Glomerular endothelial cell (primary cell): ENCODE results near the gene IQCE. TPM values are rescaled to one million over a fixed set of nuclear protein-coding genes. Genes with fewer than 3 reads are reported as not detected.
"Not testable (repeated sequence)": the region's sequence is repeated elsewhere in the genome, so short reads cannot be mapped to it uniquely, and the experiment has no call there.

Experiments used
- DNase-seq: peaks from one replicate; pipeline ENCODE4 v3.0.0-alpha.2; 2011; ENCODE audit warnings: low read depth, low spot score; ENCODE audit errors: extremely low read depth
- total RNA-seq: library from RNA; depleted of rRNA; stranded (reverse); fragments of >200 nt; gene quantifications from 2 replicates; pipeline ENCODE4 v1.2.3, GENCODE V29; 2015

IQCE gene
- total RNA-seq, 1 donor from 2014 or later: 12.7 TPM

DNA sequence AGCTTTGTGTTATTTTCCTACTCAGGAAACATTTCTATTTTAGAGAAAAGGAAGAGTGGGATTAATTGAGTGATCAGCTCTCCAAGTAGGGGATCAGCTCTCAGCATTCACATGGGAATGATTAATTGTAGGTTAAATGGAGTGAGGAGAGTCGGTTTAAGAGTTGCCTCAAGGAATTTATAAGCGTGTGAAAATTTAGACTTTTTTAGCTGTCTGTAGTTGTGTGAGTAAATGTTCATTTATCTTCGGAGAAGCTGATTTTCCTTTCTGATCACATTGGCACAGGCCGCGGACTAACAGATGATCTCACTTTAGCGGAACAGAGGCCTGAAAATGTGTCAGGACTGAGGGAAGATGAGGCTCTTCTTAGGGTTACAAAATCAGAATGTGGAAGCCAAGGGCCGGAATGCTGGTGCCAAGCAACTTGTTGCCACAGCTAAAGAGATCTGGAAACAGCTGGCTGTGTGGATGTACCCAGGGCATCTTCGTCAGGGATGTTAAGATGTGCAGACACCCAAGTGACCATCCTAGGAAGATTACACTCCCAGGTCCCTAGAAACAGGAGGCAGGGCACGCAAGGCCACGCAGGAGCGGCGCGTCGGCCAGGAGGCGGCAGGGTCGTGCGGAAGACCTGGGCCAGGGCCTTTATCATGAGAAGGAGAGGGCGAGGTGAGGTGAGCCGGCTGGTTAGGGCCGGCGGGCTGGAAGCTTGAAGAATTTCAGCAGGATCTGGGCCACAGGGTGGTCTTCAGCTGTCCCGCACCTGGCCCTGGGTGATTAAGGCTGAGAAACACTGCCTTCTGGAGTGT lies 37.9 kb downstream of the IQCE start:
- no peak for DNase-seq

DNA sequence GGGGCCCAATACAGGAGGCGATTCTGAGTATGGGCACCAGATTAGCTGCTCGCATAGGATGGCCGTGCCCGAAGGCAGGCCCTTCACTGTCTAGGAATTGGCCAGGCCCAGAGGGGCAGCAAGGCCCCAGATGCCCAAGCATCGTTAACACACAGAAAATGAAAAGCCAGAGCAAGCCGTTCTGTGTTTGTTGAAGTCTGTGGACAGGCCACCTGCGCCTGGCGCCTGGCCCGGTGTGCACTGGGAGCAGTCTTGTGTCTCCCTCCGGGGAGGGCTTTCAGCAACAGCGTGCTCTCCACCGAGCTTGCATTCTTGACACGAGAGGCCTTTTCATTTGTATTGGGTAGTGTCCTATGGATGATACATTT lies 38.5 kb downstream of the IQCE start:
- no peak for DNase-seq

DNA sequence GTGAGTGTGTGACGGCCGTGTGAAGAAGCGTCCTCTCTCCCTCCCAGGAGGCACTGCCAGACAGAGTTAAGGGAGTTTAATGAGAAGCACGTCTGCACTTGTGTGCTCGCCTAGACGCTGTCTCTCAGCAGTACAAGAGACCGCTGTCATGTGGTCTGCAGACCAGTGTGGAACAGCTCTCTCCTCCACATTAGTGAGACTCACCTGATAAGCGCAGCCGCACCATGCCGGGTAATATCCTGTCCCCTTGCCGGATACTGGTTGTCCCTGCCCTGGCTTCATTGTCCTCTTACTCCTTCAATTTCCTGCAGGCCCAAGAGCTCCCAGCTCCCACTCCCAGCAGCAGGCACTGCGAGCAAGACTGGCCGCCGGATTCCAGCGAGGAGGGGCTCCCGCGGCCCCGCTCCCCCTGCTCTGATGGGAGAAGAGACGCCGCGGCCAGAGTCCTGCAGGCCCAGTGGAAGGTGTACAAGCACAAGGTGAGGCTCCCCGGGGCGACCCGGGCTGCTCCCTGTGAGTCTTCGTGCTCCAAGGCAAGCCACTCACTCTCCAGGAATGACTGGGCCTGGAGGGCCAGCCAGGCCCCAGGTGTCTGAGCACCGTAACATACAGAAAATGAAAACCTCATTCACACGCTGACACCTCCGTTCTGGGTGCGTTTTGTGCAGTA lies 39.5 kb downstream of the IQCE start:
- no peak for DNase-seq

DNA sequence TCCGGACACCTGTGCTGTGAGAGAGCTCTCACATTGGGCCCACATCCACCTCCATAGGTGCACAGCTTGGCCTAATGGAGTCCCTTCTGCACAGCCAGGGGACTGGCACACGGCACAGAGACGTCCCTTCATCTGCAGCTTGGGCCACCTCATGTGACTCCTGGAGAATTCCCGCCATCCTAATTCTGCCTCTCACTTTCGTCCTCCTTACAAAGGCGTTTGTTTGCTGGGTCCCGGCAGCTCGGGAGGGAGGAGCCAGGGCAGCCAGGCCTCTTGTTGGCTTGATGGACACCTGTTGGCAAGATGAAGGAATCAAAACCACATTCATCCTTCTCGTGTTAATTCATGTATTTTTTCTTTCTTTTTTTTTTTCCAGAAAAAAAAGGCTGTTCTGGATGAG lies 42.3 kb downstream of the IQCE start:
- no peak for DNase-seq

DNA sequence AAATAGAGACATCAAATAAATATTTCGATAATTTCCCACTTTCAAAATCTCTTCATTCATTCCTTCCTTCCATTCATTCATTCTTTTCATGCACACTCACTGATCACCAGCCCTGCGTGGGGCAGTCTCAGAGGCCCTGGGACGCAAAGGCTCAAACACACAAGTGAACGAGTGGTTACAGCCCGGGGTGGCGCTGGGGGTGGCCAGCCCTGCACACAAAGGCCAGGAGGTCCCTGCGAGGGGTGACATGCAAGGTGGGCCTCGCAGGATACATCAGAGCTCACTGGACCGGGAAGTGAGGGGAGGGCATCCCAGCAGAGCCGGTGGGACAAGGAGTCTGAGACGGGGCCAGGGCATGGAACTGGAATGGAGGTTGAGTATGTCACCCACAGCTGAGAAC lies 43.1 kb downstream of the IQCE start:
- DNase-seq: no peak

DNA sequence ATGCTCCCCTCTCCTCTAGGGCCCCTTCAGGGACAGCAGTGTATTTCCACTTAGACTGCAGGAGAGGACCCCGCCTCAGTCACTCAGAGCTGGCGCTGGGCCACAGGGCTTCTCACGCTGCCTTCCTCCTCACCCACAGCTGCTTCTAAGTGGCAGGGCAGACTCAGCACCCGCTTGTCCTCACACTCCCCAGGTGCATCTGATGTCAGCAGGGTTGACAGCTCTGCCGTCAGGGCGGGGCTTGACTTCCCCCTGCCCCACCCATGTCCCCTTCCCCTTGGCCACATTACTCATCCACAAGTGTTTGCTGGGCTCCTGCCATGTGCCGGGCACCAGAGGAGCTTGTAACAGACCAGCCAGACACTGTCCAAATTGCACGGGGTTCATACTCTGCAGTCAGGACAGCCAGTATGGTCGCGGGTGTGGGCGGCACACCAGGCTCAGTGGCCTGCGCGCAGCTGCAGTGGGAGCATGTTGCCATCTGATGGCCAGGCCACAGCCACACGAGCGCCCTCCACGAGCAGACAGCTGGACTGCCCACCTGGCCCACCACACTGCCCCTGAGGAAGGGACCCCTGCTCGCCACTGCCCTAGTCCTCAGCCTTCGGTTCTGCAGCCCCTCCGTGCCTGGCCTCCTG lies 43.7 kb downstream of the IQCE start:
- no peak for DNase-seq

DNA sequence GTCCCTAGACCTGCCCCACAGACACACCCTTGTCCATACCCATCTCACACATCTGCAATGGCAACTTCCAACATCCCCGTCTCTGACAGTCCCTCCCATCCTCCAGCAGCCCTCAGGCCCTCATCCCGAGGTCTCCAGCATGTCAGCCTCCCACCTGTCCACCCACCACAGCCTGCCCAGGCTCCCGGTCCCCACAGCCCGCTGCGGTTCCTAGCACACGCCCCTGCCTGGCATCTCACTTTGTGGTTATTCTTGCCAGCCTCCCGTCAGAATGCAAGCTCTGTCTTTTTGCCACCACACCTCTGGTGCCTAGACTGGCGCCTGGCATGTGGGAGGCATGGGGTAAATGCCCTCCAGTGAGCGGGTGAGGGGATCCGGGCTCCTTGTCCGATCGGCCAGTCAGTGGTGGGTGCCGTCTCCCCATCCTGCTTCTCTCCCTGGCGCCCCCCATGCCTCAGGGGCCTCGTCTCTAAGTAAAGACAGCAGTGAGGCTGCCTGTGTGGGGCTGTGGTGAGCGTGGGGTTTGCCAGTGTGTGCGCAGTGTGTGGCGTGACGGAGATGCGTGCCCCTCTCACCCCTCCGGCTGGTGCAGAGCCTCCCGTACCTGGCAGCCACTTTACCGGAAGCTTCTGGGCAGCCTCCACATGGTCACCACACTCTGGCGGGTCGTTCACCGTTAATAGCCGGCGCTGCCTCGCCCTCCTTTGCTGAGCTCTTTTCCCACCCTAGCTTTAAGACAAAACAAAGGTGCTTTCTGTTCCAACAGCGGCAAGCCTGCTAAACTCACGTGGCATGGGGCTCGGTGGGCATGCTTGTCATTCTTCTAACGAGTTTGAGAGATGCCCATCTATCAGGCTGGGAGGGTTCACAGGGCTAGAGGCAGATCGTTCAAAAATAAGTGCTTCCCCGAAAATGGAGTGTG lies 44.5 kb downstream of the IQCE start:
- no peak for DNase-seq

DNA sequence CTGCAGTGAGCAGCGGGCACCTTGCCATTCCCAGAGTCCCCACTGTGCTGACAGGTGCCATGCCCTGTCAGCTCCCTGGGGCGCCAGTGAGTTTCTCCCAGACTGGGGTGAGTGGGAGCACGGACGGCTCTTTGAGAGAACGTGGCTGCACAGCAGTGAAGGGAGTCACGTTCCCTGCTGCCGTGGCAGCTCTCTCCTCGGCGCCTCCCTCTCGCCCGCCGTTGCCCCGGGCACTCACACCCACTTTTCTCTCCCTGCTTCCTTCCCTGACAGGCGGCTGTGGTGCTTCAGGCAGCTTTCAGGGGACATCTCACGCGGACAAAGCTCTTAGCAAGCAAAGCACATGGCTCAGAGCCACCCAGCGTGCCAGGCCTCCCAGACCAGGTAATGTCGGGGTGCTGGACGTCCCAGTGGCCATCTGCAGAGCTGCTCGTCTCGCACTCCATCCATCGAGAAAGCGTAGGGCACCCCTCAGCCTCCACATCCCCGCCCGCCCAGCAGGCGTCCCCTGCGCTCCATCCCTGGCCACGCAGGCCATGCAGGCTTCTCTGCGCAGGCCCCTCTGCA lies 45.9 kb downstream of the IQCE start:
- no peak for DNase-seq

DNA sequence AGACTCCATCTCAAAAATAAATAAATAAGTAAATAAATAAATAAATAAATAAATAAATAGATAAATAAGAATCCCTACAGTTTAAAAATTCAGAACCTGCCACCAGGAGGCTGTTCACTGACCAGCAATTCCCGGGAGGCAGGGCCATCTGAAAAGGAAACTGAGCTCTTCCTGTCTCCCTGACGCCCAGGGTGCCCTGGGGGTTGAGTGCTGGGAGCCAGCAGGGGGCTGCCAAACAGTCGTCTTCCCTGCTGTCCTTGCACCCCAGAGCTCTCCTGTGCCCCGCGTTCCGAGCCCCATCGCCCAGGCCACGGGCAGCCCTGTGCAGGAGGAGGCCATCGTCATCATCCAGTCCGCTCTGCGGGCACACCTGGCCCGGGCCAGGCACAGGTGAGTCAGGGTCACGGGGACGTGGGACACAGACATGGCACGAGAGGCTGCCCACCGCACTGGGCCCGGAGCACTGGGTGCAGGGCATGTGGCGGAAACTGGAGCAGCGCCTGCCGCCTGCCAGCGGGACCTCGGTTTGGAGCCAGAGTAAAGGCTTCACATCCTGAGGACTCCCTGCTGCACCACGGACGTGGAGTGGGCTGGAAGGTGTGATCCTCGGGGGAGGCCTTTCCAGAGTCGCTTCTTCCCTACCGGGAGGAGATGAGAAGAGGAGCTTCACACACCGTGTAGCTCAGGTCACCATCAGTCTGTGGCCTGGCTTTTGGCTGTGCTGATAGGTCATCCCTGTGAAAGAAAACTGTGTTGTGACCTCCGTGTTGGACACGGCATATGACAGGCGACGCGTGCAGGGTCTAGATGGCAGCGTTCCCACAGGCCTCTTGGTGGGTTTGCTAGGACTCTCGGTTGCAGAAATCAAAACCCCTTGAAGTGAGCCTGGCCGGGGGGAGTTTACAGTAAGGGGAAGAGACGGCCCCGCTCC lies 47.1 kb downstream of the IQCE start:
- no peak for DNase-seq

DNA sequence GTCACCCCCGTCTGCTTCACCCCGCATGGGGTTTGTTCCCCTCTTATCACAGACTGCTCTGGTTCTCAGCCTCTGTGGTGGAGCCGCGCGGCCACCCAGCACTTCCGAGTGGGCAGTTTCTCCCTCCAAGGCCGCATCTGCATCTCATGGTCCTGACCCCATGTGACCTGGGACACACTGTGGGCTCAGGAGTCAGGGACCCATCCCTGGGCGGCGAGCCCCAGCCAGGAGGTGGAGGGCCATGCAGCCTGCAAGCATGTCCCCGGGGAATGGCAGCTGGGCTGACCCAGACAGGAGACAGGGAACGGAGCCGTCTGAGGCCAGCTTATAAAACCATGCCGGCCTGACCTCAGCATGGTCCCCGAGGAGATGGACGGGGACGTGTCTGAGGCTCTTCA lies 47.8 kb downstream of the IQCE start:
- no peak for DNase-seq

DNA sequence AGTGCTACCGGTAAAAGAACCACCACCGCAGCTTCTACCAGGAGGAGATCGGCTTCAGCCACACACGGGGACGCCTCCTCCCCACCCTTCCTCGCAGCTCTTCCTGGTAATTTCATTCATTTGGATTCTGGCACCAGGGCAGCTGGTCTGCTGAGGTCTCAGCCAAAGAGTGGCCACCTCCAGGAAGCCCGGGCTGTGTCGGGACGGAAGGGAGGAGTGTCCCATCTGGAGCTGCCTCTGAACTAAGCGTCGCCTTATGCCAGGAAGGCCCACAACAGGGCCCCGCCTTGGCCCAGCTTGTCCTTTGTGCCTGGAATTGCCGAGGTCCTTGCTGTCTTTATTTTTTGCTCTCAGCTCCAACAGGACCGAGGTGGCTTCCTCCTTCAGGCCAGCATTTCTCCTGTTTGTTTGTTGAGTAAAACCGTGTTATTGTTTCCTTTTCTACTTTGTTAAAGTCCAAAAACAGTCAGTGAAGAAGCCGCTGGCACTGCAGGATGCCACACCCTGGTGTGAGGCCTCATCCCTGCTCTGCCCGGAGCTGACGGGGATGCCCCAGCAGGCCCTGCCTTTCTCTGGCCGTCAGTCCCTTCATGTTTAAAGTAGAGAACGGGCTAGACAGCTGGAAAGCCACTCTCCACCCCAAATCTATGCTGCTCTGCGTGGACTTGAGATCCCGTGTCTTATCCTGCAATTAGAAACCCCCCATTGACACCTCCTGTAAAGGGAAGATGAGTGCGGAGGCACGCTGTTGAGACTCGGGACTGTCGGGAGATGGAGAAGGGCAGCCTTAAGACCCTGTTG lies 48.5 kb downstream of the IQCE start:
- no peak for DNase-seq

DNA sequence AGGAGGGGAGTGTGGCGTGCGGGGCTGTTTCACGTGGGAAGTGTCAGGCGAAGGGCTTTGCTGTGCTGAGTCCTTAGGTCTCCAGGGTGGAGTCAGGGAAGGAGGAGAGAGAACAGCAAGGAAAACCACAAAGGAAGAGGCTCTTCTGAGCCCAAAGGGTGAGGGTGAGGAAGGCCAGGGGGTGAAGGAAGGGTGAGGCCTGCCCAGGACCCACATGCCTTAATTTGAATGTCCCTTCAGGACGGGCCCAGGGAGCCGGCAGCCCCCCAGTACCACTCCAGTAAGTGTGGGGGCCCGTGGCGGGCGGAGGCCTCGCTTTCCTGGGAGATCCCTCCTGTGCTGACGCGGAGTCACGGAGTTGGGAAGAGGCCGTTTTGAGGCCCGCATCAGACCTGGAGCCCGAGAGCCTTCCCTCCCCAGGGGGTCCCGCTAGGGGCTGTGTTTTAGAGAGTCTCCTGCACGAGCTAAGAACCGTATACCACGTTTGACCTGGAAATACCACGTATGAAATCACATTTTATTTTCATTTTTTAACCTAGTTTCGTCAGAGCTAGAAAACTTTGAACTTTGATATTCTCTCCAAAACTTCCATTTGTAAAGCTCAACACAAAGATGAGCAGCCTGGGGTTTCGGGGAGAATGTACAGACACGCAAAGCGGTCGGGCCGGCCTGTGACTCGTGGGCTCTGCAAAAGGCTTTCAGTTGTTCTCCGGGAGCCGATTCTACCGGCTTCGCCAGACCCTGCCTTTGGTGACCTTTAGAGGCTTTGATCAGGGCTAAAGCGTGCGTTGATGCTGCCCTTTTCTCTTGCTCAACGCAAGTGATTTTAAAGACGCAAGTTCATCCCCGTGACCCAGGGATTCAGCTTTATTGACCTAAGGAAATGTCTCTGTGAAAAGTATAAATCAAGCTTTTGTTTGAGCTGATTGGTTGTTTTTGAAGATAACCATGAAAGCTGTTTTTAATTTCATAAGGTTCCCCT lies 49.4 kb downstream of the IQCE start:
- no peak for DNase-seq

DNA sequence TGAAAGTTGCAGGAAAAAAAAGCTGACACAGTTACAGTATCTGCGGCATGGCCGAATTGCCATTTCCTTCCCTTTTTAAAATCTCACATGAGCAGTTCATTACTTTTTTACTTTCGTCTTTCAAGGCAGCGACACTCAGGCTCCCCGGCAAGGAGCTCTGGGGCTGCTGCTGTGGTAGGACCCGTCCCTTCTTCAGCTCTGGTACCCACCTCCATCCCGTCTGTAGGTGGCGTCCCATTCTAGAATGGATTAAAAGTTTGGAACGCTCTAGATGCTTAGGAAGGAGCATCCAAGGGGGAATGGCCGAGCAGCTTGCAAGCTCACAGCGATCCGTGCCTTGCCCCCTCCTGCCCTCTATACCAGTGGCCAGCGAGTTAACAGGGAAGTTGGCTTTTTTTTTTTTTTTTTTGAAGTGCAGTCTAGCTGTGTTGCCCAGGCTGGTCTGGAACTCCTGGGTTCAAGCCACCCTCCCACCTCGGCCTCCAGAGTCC lies 50.2 kb downstream of the IQCE start:
- no peak for DNase-seq

DNA sequence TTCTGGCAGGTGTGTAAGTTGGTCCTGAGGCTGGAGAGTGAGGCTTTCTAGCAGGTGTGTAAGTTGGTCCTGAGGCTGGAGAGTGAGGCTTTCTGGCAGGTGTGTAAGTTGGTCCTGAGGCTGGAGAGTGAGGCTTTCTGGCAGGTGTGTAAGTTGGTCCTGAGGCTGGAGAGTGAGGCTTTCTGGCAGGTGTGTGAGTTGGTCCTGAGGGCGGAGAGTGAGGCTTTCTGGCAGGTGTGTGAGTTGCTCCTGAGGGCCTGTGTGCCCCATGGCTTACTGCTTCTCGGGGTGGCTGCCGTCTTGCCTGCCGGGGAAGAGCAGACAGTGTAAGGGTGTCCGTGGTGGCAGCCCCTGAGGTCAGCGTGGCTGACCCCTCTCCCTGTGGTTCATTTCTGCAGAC lies 50.9 kb downstream of the IQCE start:
- not testable (repeated sequence) for DNase-seq

DNA sequence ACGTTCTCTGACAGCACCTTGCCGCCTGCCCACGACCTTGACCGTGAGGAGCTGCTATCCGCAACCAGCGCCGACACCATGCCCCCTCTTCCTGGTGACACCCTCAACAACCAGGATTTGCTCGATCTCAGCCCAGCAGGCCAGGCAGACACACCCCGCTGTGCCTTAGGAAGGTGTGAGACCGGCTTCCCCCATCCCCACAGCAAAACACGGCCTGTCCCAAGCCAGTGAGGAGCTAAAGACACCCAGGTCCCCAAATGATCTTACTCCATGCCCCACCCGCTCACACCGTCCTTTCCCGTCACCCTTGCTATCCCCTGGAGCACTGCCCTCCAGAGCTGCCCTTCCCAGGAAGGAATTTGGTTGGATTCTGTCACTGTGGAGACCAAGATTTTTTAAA lies 51.7 kb downstream of the IQCE start:
- DNase-seq: no peak

DNA sequence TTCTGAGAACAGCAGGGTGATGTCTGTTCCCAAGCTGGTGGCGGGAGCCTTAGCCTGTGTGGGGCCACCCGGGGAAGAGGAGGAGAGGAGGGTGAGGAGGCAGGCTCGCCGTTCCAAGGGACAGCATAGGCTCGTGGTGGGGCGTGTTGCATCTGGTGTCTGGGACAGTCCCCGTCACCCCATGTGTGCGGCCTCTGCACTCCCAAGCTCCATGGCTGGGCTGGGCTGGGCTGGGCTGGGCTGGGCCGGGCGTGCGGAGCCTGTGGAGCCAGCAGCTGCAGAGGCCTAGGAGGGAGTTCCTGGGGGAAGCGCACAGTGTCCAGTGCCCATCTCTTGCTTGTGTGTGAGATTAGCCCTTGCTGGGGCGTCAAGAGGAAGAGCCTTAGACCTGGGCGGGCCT lies 52.1 kb downstream of the IQCE start:
- no peak for DNase-seq

DNA sequence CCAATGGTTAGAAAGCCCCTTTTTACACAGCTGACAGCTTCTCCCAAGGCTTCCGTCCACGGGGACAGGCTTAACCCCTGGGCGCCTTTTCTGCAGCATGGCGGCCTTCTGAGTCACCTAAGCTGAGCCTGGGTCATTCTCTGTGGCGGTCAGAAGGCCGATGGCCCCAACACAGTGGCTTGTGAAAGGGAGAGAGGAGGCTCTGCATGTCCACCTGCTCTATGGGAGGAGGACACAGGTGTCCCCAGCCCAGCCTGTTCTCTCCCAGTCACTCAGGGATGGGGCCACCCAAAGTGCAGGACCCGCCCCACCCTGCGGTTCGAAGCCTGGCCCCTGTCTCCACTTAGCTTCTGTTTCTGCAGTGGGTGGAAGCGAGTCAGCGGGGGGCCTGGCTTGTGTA lies 52.6 kb downstream of the IQCE start:
- no peak for DNase-seq
